Loucy (cell line): Measurements from ENCODE around the gene PHAX.

Source experiments
- H2AFZ ChIP-seq: fragments of 200-600 bp; sonication (generic); 2 replicates; pipeline ENCODE4 v1.6.0; 2016; ENCODE audit warnings: antibody characterized with exemption, mild to moderate bottlenecking, low read length, moderate library complexity
- H3F3A ChIP-seq: fragments of 200-600 bp; 2 replicates; pipeline ENCODE4 v1.6.0; 2016; ENCODE audit warnings: antibody characterized with exemption, low read depth, mild to moderate bottlenecking
- H3K27me3 ChIP-seq: fragments of 200-600 bp; sonication (generic); 2 replicates; pipeline ENCODE4 v1.6.1; 2014; ENCODE audit warnings: low read length, mild to moderate bottlenecking; ENCODE audit not compliant: insufficient read depth, poor library complexity, severe bottlenecking
- H3K36me3 ChIP-seq: fragments of 200-600 bp; sonication (generic); 2 replicates; pipeline ENCODE4 v1.6.1; 2016; ENCODE audit warnings: low read length; ENCODE audit not compliant: insufficient read depth
- H3K4me1 ChIP-seq: fragments of 200-600 bp; sonication (generic); 2 replicates; pipeline ENCODE4 v1.5.1; 2014; ENCODE audit warnings: low read length, mild to moderate bottlenecking; ENCODE audit not compliant: insufficient read depth, poor library complexity, severe bottlenecking
- H3K4me2 ChIP-seq: fragments of 200-600 bp; sonication (generic); 2 replicates; pipeline ENCODE4 v1.6.0; 2014; ENCODE audit warnings: antibody characterized with exemption, low read length, low read depth, mild to moderate bottlenecking; ENCODE audit not compliant: poor library complexity, severe bottlenecking
- H3K4me3 ChIP-seq: fragments of 200-600 bp; sonication (generic); 2 replicates; pipeline ENCODE4 v1.5.1; 2014; ENCODE audit warnings: low read length, mild to moderate bottlenecking, mixed read lengths; ENCODE audit not compliant: poor library complexity, severe bottlenecking
- H3K79me2 ChIP-seq: fragments of 200-600 bp; sonication (generic); 2 replicates; pipeline ENCODE4 v1.6.1; 2014; ENCODE audit warnings: low read length; ENCODE audit not compliant: insufficient read depth
- H3K9ac ChIP-seq: fragments of 200-600 bp; sonication (generic); 2 replicates; pipeline ENCODE4 v1.6.0; 2014; ENCODE audit warnings: mild to moderate bottlenecking, low read depth, low read length, moderate library complexity; ENCODE audit not compliant: poor library complexity, severe bottlenecking
- H3K9me2 ChIP-seq: fragments of 200-600 bp; sonication (generic); replicated peaks from 2 replicates; pipeline ENCODE4 v1.6.1; 2016; ENCODE audit warnings: low read depth, low read length, mixed read lengths
- H3K9me3 ChIP-seq: fragments of 200-600 bp; sonication (generic); 2 replicates; pipeline ENCODE4 v1.6.1; 2014; ENCODE audit warnings: mild to moderate bottlenecking, antibody characterized with exemption, low read length, low read depth; ENCODE audit not compliant: insufficient read depth
- H4K20me1 ChIP-seq: fragments of 200-600 bp; sonication (generic); 2 replicates; pipeline ENCODE4 v1.6.0; 2014; ENCODE audit warnings: antibody characterized with exemption, low read length, mild to moderate bottlenecking; ENCODE audit not compliant: insufficient read depth, poor library complexity, severe bottlenecking
- EZH2phosphoT487 ChIP-seq: fragments of 200-600 bp; IDR thresholded peaks from 2 replicates; pipeline ENCODE4 v1.6.1; 2018; ENCODE audit warnings: antibody characterized with exemption, mild to moderate bottlenecking, moderate library complexity, borderline replicate concordance
- TF ChIP-seq, protein P1 (sequence below): fragments of 200-600 bp; sonication (generic); conservative IDR thresholded peaks from 2 replicates; pipeline ENCODE4 v1.5.1; 2014; ENCODE audit warnings: mild to moderate bottlenecking, antibody characterized with exemption, low read length

The PHAX gene

DNA sequence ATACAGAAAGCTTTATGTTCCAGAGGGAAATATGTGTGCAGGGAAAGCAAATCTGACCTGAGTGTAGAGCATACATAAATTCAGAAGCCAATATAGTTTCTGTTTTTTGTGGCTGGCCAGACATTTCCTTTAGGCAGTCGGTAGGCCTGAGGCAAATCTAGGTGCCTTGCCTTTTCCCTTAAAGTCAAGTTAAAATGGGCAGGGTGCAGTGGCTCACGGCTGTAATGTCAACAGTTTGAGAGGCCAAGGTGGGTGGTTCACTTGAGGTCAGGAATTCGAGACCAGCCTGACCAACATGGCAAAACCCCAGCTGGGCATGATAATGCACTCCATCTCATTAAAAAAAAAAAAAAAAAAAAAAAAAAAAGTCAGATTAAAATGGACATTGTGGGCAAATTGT, 31.2 kb downstream of the PHAX start:
- TF ChIP-seq EZH2phosphoT487: no peak
- TF ChIP-seq, protein P1, sequence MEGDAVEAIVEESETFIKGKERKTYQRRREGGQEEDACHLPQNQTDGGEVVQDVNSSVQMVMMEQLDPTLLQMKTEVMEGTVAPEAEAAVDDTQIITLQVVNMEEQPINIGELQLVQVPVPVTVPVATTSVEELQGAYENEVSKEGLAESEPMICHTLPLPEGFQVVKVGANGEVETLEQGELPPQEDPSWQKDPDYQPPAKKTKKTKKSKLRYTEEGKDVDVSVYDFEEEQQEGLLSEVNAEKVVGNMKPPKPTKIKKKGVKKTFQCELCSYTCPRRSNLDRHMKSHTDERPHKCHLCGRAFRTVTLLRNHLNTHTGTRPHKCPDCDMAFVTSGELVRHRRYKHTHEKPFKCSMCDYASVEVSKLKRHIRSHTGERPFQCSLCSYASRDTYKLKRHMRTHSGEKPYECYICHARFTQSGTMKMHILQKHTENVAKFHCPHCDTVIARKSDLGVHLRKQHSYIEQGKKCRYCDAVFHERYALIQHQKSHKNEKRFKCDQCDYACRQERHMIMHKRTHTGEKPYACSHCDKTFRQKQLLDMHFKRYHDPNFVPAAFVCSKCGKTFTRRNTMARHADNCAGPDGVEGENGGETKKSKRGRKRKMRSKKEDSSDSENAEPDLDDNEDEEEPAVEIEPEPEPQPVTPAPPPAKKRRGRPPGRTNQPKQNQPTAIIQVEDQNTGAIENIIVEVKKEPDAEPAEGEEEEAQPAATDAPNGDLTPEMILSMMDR: no peak
- Histone ChIP-seq H3K27me3 (no peaks in the 10 kb centered on the region), H2AFZ (no peak overlapping the region), H4K20me1 (no peaks in the 10 kb centered on the region), H3K9ac (no peak overlapping the region), H3K9me3 (no peaks in the 10 kb centered on the region), H3K9me2 (no peaks in the 10 kb centered on the region), H3F3A (no peaks in the 10 kb centered on the region), H3K79me2 (no peaks in the 10 kb centered on the region), H3K4me3 (no peak overlapping the region), H3K4me2 (no peak overlapping the region), H3K4me1 (no peaks in the 10 kb centered on the region), H3K36me3 (no peaks in the 10 kb centered on the region)

DNA sequence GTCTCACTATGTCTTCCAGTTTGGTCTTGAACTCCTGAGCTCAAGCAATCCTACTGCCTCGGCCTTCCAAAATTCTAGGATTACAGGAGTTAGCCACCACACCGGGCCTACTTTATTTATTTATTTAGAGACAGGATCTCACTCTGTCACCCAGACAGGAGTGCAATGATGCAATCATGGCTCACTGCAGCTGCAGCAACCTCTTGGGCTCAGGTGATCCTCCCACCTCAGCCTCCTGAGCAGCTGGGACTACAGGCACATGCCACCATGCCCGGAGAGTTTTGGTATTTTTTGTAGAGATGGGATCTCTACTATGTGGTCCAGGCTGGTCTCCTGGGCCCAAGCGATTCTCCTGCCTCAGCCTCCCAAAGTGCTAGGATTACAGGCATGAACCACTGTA, 32.8 kb downstream of the PHAX start:
- Histone ChIP-seq H4K20me1 (no peaks in the 10 kb centered on the region), H3K9ac (no peak overlapping the region), H3K36me3 (no peaks in the 10 kb centered on the region), H3K27me3 (no peaks in the 10 kb centered on the region), H3K4me3 (no peak overlapping the region), H3F3A (no peaks in the 10 kb centered on the region), H3K4me1 (no peaks in the 10 kb centered on the region), H3K4me2 (no peak overlapping the region), H3K79me2 (no peaks in the 10 kb centered on the region), H2AFZ (no peak overlapping the region), H3K9me2 (no peaks in the 10 kb centered on the region), H3K9me3 (no peaks in the 10 kb centered on the region)
- TF ChIP-seq EZH2phosphoT487: no peak
- TF ChIP-seq, protein P1: no peak

DNA sequence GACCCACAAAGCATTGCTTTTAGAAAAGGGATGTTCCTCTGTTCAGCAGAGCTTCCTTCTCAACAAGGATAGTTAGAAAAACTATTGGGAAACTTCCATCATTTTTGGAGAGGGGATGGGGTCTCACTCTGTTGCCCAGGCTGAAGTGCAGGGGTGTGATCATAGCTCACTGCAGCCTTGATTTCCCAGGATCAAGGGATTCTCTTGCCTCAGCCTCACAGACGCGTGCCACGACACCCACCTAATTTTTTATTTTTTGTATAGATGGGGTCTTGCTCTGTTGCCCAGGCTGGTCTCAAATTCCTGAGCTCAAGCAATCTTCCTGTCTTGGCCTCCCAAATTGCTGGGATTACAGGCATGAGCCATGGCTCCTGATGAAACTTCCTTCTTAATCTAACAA, 34.8 kb downstream of the PHAX start:
- H2AFZ ChIP-seq: no peak overlapping the region
- no peak overlapping the region for H3K4me3 ChIP-seq
- no peaks in the 10 kb centered on the region for H3K36me3 ChIP-seq
- H3K79me2 ChIP-seq: no peaks in the 10 kb centered on the region
- H3K9me2 ChIP-seq: no peaks in the 10 kb centered on the region
- no peaks in the 10 kb centered on the region for H4K20me1 ChIP-seq
- no peaks in the 10 kb centered on the region for H3K4me1 ChIP-seq
- TF ChIP-seq EZH2phosphoT487: no peak
- TF ChIP-seq, protein P1: no peak
- no peaks in the 10 kb centered on the region for H3K9me3 ChIP-seq
- H3F3A ChIP-seq: no peaks in the 10 kb centered on the region
- no peak overlapping the region for H3K9ac ChIP-seq
- H3K27me3 ChIP-seq: no peaks in the 10 kb centered on the region
- no peak overlapping the region for H3K4me2 ChIP-seq
